Right hindlimb (tissue), 1 donor: ENCODE data around the gene GNAQ.
"Not testable (repeated sequence)": the region's sequence is repeated elsewhere in the genome, so short reads cannot be mapped to it uniquely, and the experiment has no call there.

ENCODE experiments used
- DNase-seq: peaks from one replicate; pipeline ENCODE4 v3.0.0-alpha.2; 2018

The GNAQ gene

DNA sequence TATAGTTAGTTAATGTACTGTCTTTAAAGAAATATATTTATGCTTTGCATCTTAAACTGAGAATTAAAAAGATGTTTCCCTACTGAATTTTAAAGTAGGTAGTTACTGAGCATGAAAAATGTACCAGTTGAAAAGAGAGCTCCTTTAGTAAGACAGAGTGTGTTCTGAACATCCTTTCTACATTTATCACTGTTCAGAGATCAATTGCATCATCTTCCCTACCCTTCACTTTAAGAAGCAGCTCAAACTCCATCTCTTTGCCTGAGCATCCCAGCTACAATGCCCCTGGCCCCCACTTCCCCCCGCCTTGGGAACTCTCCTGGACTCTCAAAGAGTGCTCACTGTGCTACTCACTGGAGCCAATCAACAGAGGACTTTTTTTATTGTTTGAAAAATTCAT lies 164.7 kb downstream of the GNAQ start:
- no peak for DNase-seq

- DNase-seq: no peak
These were observed 166.1 kb downstream of the GNAQ start for GRCh38 chr9:77865385-77866047.

DNA sequence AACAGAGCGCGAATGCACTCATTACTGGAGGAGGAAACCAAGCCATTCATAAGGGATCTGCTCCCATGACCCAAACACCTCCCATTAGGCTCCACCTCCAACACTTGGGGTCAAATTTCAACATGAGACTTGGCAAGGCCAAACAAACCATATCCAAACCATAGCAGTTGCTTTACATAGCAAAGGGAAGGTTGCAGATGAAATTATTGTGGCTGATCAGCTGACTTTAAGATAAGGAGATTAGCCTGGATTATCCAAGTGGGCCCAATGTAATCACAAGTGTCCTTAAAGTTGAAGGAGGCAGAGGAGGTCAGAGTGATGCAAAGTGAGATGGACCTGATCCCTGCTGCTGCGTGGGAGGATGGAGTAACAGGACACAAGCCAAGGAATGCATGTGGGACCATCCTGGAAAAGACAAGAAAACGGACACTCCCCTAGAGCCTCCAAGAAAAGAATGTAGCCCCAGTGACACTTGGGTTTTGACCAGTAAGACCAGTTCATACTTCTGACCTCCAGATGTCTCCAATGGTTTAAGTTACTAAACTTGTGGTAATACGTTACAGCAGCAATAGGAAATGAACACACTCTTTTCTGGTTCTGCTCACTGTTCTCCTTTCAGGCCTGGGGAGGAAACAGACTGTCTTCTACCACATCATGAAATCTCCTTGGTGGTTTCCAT lies 167.3 kb downstream of the GNAQ start:
- no peak for DNase-seq

- not testable (repeated sequence) for DNase-seq
These were observed 168.0 kb downstream of the GNAQ start for GRCh38 chr9:77863638-77864037.

DNA sequence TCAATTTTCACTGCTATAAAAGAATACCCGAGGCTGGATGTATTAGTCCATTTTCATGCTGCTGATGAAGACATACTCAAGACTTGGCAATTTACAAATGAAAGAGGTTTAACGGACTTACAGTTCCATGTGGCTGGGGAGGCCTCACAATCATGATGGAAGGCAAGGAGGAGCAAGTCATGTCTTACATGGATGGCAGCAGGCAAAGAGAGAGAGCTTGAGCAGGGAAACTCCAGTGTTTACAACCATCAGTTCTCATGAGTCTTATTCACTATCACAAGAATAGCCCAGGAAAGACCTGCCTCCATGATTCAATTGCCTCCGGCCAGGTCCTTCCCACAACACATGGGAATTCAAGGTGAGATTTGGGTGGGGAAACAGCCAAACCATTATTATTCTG lies 170.7 kb downstream of the GNAQ start:
- not testable (repeated sequence) for DNase-seq

GRCh38 chr9:77857513-77858259 lies 173.9 kb downstream of the GNAQ start:
- no peak for DNase-seq

- no peak for DNase-seq
These were observed 175.0 kb downstream of the GNAQ start for GRCh38 chr9:77856615-77857014.

GRCh38 chr9:77854916-77855311 lies 176.7 kb downstream of the GNAQ start:
- no peak for DNase-seq

GRCh38 chr9:77854258-77854915 lies 177.2 kb downstream of the GNAQ start:
- no peak for DNase-seq

DNA sequence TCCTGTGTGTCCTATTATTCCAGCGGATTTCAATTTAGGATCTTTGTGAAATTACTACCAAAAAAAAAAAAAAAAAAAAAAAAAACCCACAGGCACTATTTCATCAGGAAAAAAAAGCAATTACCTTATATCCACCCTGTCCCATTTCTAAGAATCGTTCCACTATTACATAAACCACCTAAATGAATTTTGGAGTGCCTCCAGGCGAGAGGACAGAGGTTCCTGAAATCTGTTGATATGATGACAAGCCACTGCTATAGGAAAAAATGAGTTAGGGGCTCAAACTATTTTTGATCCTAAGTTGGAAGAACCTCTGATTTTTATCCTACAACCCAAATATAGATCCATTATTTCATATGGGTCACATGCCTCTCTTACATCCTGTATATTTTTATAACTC lies 177.9 kb downstream of the GNAQ start:
- DNase-seq: no peak

GRCh38 chr9:77851882-77852595 lies 179.6 kb downstream of the GNAQ start:
- DNase-seq: no peak

- no peak for DNase-seq
These were observed 182.7 kb downstream of the GNAQ start for GRCh38 chr9:77848897-77849296.

DNA sequence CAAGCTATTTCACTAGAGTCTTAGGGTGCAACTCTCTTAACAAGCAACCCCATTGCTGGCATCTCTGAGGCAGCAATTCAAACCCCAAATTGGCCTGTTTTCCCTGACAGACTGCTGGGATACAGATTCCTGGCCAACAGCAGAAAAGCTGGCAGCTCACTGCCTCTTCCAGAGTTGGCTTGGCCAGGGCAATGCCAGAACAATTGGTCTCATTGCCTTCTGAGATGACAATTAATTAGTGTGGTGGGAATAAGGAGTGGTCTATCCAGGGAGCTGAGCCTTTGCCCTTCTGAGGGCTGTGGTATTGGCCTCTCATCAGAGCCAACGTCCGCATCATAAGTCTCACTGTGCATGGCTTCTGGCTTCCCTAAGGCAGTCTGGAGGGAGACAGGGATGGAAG lies 183.2 kb downstream of the GNAQ start:
- no peak for DNase-seq

DNA sequence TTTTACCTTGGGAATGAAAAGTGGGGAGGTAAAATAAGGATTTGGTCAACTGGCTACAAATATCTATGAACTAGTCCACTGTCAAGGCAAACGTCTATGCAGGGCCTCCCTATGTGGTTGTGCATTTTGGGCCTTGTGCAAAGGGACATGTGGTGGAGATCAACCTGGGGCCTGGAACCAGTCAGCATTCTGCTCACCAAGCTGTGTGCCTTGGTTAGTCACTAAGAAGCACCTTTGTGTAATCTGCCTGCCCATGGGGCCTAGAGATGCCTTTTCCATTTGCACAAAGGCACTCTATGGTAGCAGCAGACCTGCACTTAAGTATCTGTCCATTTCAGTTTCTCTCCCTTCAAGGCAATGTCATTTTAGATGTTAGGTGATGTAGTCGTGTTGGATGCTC lies 184.0 kb downstream of the GNAQ start:
- DNase-seq: no peak

GRCh38 chr9:77847059-77847499 lies 184.5 kb downstream of the GNAQ start:
- no peak for DNase-seq

- DNase-seq: no peak
These were observed 187.2 kb downstream of the GNAQ start for GRCh38 chr9:77844415-77844814.

DNA sequence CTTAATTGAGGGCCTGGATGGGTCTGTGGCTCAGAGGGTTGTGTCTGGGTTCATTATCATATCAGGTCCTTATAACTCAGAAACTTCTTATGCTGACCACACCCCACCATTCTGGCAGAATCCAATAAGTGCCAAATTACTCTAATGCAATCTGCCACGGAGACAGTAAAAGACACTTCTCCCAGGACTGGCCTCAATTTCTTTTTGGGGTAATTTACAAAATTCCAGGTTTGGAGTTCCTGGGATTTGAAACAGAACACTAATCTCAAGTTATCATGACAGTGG lies 187.8 kb downstream of the GNAQ start:
- DNase-seq: no peak

GRCh38 chr9:77843076-77843870 lies 188.3 kb downstream of the GNAQ start:
- DNase-seq: no peak

DNA sequence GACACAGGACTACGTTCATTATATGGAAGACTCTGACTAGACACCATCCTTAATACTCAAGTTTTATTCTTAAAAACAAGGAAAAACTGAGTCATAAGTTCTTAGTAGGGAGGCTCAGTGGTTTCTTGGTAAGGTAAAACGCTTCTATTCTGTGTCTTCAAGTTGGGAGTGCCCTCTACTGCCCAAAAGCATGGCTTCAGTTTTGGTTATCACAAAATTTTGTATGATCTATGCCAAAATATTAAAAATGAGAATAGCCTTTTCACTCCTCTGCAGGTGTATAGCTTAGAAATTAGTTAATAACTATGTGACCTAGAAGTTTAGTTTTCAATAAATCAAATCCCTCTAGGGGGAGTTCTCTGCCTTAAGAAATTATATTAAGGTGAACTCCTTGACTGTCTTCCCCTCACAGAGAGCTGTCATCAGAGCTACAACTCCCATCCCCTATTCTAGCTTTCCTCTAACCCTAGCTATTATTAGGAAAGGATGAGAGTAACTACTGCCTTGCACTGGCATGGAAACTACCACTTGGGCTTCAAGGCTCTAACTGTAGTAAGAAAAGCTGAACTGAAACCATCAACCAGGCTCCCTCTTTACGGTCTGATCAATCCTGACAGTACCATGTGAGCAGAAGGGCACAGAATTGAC lies 189.7 kb downstream of the GNAQ start:
- no peak for DNase-seq

- no peak for DNase-seq
These were observed 192.0 kb downstream of the GNAQ start for GRCh38 chr9:77839459-77840140.

GRCh38 chr9:77838986-77839385 lies 192.6 kb downstream of the GNAQ start:
- no peak for DNase-seq
